HepG2 (cell line): ENCODE results near the gene PANK4. TPM values are rescaled to one million over a fixed set of nuclear protein-coding genes. Genes with fewer than 3 reads are reported as not detected.

Source experiments
- ATF1 ChIP-seq: IDR thresholded peaks from 2 replicates; pipeline ENCODE4 v1.6.1; 2016; ENCODE audit warnings: mild to moderate bottlenecking, control low read depth
- FOXJ3 ChIP-seq: sonication (generic); formaldehyde crosslinking; IDR thresholded peaks from 2 replicates; pipeline ENCODE4 v1.4.0; 2020; ENCODE audit warnings: missing genetic modification reagents, mild to moderate bottlenecking, borderline replicate concordance
- KDM2A ChIP-seq: sonication (generic); formaldehyde crosslinking; IDR thresholded peaks from 2 replicates; pipeline ENCODE4 v1.4.0; 2020; ENCODE audit warnings: low read depth, missing genetic modification reagents, borderline replicate concordance
- MNT ChIP-seq: fragments of 450-650 bp; IDR thresholded peaks from 2 replicates; pipeline ENCODE4 v1.6.1; 2016
- NCOR1 ChIP-seq: fragments of 200-600 bp; sonication (generic); IDR thresholded peaks from 2 replicates; pipeline ENCODE4 v1.7.0; 2017; ENCODE audit warnings: antibody characterized with exemption, low read length, borderline replicate concordance
- RBAK ChIP-seq: sonication (generic); formaldehyde crosslinking; IDR thresholded peaks from 2 replicates; pipeline ENCODE4 v1.5.1; 2020; ENCODE audit warnings: mild to moderate bottlenecking, missing genetic modification reagents
- SIX1 ChIP-seq: sonication (generic); formaldehyde crosslinking; IDR thresholded peaks from 2 replicates; pipeline ENCODE4 v1.4.0; 2020; ENCODE audit warnings: missing genetic modification reagents, borderline replicate concordance
- SP5 ChIP-seq: IDR thresholded peaks from 2 replicates; pipeline ENCODE4 v1.6.1; 2016; ENCODE audit warnings: low read depth, borderline replicate concordance
- TCF7L2 ChIP-seq: IDR thresholded peaks from 2 replicates; pipeline ENCODE4 v1.6.1; 2011; ENCODE audit warnings: mild to moderate bottlenecking, low read depth, low read length, moderate library complexity
- TIGD3 ChIP-seq: sonication (generic); formaldehyde crosslinking; IDR thresholded peaks from 2 replicates; pipeline ENCODE4 v1.5.1; 2020; ENCODE audit warnings: mild to moderate bottlenecking, missing genetic modification reagents, borderline replicate concordance
- ZNF577 ChIP-seq: sonication (generic); formaldehyde crosslinking; IDR thresholded peaks from 2 replicates; pipeline ENCODE4 v1.4.0; 2020; ENCODE audit warnings: mild to moderate bottlenecking, low read depth, missing genetic modification reagents, borderline replicate concordance
- polyA plus RNA-seq, 8 experiments: library from polyadenylated mRNA; depleted of rRNA in 3 of 8; stranded (reverse) in 7 of 8; unstranded in 1 of 8; fragments of >200 nt; fragmentation: Illumina TruSeq in 4 of 8; extraction: Trizol in 4 of 8; gene quantifications; 2 replicates each; pipeline versions ENCODE4 v1.2.1 to v1.2.3, GENCODE V29; 2011 to 2016; ENCODE audit warnings: low read depth in 4 of 8, missing spikeins in 1 of 8, mixed read lengths in 1 of 8; ENCODE audit not compliant: insufficient read depth in 1 of 8
- total RNA-seq, 5 experiments: library from RNA; depleted of rRNA; stranded (reverse); fragments of >200 nt; fragmentation: Illumina TruSeq; extraction: Trizol; gene quantifications; 2 replicates each; pipeline ENCODE4 v1.2.3, GENCODE V29; 2016; ENCODE audit warnings: low read depth in 1 of 5
- TF ChIP-seq, protein P1 (sequence below), 2 experiments: sonication (generic) in 1 of 2; formaldehyde crosslinking in 1 of 2; IDR thresholded peaks; 2 replicates each; pipeline versions ENCODE4 v1.4.0 to v1.6.1; 2016 to 2020; ENCODE audit warnings: borderline replicate concordance in 1 of 2, low read depth in 1 of 2, mild to moderate bottlenecking in 1 of 2, missing genetic modification reagents in 1 of 2
- TF ChIP-seq, protein P2 (sequence below): sonication (generic); formaldehyde crosslinking; IDR thresholded peaks from 2 replicates; pipeline ENCODE4 v1.8.0; 2023; ENCODE audit warnings: mild to moderate bottlenecking, missing genetic modification reagents
- TF ChIP-seq, protein P3 (sequence below): sonication (generic); formaldehyde crosslinking; IDR thresholded peaks from 2 replicates; pipeline ENCODE4 v1.5.0; 2020; ENCODE audit warnings: mild to moderate bottlenecking, missing genetic modification reagents, borderline replicate concordance

The PANK4 gene
- total and polyA plus RNA-seq, 2 of the 13 experiments (the other 11 are each of a cell fraction or from before 2014, with no cell fraction given) = 17.4 to 19.3 TPM

GRCh38 chr1:2543543-2544092 is 17.2 kb upstream of the PANK4 start (continued):
- TF ChIP-seq MNT (no peak), SIX1 (CRISPR knock-in tag) (no peak), NCOR1 (no peak), ATF1 (CRISPR knock-in tag) (no peak), TCF7L2 (no peak), FOXJ3 (CRISPR knock-in tag) (no peak), KDM2A (peak; percentile 47; the same call in 1 of the 2 replicates), ZNF577 (CRISPR knock-in tag) (no peak), TIGD3 (no peak), RBAK (no peak), SP5 (no peak)
- TF ChIP-seq, protein P1, sequence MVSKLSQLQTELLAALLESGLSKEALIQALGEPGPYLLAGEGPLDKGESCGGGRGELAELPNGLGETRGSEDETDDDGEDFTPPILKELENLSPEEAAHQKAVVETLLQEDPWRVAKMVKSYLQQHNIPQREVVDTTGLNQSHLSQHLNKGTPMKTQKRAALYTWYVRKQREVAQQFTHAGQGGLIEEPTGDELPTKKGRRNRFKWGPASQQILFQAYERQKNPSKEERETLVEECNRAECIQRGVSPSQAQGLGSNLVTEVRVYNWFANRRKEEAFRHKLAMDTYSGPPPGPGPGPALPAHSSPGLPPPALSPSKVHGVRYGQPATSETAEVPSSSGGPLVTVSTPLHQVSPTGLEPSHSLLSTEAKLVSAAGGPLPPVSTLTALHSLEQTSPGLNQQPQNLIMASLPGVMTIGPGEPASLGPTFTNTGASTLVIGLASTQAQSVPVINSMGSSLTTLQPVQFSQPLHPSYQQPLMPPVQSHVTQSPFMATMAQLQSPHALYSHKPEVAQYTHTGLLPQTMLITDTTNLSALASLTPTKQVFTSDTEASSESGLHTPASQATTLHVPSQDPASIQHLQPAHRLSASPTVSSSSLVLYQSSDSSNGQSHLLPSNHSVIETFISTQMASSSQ (IDR thresholded peaks at IDR 0.05; ENCODE audit: low read depth) = no peak
- TF ChIP-seq, protein P1 (CRISPR knock-in tag; IDR thresholded peaks at IDR 0.05; ENCODE audit: borderline replicate concordance) = peak; percentile 49; the same call in 1 of the 2 replicates
- TF ChIP-seq, protein P2, sequence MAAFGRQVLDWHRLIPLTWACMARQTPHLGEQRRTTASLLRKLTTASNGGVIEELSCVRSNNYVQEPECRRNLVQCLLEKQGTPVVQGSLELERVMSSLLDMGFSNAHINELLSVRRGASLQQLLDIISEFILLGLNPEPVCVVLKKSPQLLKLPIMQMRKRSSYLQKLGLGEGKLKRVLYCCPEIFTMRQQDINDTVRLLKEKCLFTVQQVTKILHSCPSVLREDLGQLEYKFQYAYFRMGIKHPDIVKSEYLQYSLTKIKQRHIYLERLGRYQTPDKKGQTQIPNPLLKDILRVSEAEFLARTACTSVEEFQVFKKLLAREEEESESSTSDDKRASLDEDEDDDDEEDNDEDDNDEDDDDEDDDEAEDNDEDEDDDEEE (CRISPR knock-in tag) = no peak
- TF ChIP-seq, protein P3, sequence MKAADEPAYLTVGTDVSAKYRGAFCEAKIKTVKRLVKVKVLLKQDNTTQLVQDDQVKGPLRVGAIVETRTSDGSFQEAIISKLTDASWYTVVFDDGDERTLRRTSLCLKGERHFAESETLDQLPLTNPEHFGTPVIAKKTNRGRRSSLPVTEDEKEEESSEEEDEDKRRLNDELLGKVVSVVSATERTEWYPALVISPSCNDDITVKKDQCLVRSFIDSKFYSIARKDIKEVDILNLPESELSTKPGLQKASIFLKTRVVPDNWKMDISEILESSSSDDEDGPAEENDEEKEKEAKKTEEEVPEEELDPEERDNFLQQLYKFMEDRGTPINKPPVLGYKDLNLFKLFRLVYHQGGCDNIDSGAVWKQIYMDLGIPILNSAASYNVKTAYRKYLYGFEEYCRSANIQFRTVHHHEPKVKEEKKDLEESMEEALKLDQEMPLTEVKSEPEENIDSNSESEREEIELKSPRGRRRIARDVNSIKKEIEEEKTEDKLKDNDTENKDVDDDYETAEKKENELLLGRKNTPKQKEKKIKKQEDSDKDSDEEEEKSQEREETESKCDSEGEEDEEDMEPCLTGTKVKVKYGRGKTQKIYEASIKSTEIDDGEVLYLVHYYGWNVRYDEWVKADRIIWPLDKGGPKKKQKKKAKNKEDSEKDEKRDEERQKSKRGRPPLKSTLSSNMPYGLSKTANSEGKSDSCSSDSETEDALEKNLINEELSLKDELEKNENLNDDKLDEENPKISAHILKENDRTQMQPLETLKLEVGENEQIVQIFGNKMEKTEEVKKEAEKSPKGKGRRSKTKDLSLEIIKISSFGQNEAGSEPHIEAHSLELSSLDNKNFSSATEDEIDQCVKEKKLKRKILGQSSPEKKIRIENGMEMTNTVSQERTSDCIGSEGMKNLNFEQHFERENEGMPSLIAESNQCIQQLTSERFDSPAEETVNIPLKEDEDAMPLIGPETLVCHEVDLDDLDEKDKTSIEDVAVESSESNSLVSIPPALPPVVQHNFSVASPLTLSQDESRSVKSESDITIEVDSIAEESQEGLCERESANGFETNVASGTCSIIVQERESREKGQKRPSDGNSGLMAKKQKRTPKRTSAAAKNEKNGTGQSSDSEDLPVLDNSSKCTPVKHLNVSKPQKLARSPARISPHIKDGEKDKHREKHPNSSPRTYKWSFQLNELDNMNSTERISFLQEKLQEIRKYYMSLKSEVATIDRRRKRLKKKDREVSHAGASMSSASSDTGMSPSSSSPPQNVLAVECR = peak; percentile 29; the same call in 1 of the 2 replicates
